SK-N-SH treated with all-trans-retinoic acid at 6 μM for 48 hours (cell line): Measurements from ENCODE around the gene CFAP161.

Source experiments
- ATAC-seq: fragments of 200-7000 bp; cut with Tn5 transposase; 3 replicates; pipeline ENCODE4 v1.9.1; 2020; ENCODE audit warnings: mild to moderate bottlenecking, moderate library complexity
- ARNTL ChIP-seq: fragments of 450-650 bp; formaldehyde crosslinking; IDR thresholded peaks from 2 replicates; pipeline ENCODE4 v1.5.0; 2020; ENCODE audit warnings: low read depth, mild to moderate bottlenecking, moderate library complexity, borderline replicate concordance
- BACH2 ChIP-seq: fragments of 250-450 bp; sonication (Bioruptor Pico); IDR thresholded peaks from 2 replicates; pipeline ENCODE4 v1.9.0; 2021; ENCODE audit warnings: mild to moderate bottlenecking, borderline replicate concordance
- CSDC2 ChIP-seq: fragments of 250-450 bp; sonication (Bioruptor Pico); IDR thresholded peaks from 2 replicates; pipeline ENCODE4 v1.5.0; 2020; ENCODE audit warnings: mild to moderate bottlenecking, moderate library complexity
- ESRRG ChIP-seq: fragments of 250-450 bp; sonication (Bioruptor Pico); IDR thresholded peaks from 2 replicates; pipeline ENCODE4 v1.6.1; 2021; ENCODE audit warnings: mild to moderate bottlenecking
- GLIS3 ChIP-seq: fragments of 250-450 bp; sonication (Bioruptor Pico); IDR thresholded peaks from 2 replicates; pipeline ENCODE4 v1.5.0; 2020; ENCODE audit warnings: mild to moderate bottlenecking, moderate library complexity
- OSR1 ChIP-seq: fragments of 250-450 bp; sonication (Bioruptor Pico); IDR thresholded peaks from 2 replicates; pipeline ENCODE4 v1.8.0; 2022; ENCODE audit warnings: moderate library complexity, mild to moderate bottlenecking, inconsistent platforms
- PPARA ChIP-seq: fragments of 250-450 bp; sonication (Bioruptor Pico); IDR thresholded peaks from 2 replicates; pipeline ENCODE4 v1.5.0; 2020; ENCODE audit warnings: mild to moderate bottlenecking, borderline replicate concordance
- RARB ChIP-seq: fragments of 250-450 bp; sonication (Bioruptor Pico); IDR thresholded peaks from 2 replicates; pipeline ENCODE4 v1.8.0; 2021; ENCODE audit warnings: mild to moderate bottlenecking, moderate library complexity
- SNAI2 ChIP-seq: fragments of 250-450 bp; sonication (Bioruptor Pico); IDR thresholded peaks from 2 replicates; pipeline ENCODE4 v1.5.0; 2020; ENCODE audit warnings: mild to moderate bottlenecking, moderate library complexity
- TCF4 ChIP-seq: fragments of 250-450 bp; sonication (Bioruptor Pico); IDR thresholded peaks from 2 replicates; pipeline ENCODE4 v1.8.0; 2021; ENCODE audit warnings: mild to moderate bottlenecking, moderate library complexity, borderline replicate concordance
- TOX ChIP-seq: fragments of 250-450 bp; sonication (Bioruptor Pico); IDR thresholded peaks from 2 replicates; pipeline ENCODE4 v1.8.0; 2021; ENCODE audit warnings: mild to moderate bottlenecking, moderate library complexity, borderline replicate concordance
- ZC3H10 ChIP-seq: fragments of 250-450 bp; sonication (Bioruptor Pico); IDR thresholded peaks from 2 replicates; pipeline ENCODE4 v1.5.1; 2021; ENCODE audit warnings: mild to moderate bottlenecking, moderate library complexity
- ZFP30 ChIP-seq: fragments of 450-650 bp; formaldehyde crosslinking; IDR thresholded peaks from 2 replicates; pipeline ENCODE4 v1.5.0; 2022; ENCODE audit warnings: mild to moderate bottlenecking, moderate library complexity
- ZNF70 ChIP-seq: fragments of 450-650 bp; formaldehyde crosslinking; IDR thresholded peaks from 2 replicates; pipeline ENCODE4 v1.5.0; 2020; ENCODE audit warnings: mild to moderate bottlenecking, moderate library complexity
- ZNF8 ChIP-seq: fragments of 450-650 bp; formaldehyde crosslinking; IDR thresholded peaks from 2 replicates; pipeline ENCODE4 v1.5.0; 2020; ENCODE audit warnings: mild to moderate bottlenecking, moderate library complexity
- TF ChIP-seq, protein P1 (sequence below): fragments of 250-450 bp; sonication (Bioruptor Pico); IDR thresholded peaks from 2 replicates; pipeline ENCODE4 v1.8.0; 2020; ENCODE audit warnings: mild to moderate bottlenecking, moderate library complexity, borderline replicate concordance
- TF ChIP-seq, protein P2 (sequence below): fragments of 250-450 bp; sonication (Bioruptor Pico); IDR thresholded peaks from 2 replicates; pipeline ENCODE4 v1.5.1; 2021; ENCODE audit warnings: mild to moderate bottlenecking, moderate library complexity
- TF ChIP-seq, protein P3 (sequence below): fragments of 250-450 bp; sonication (Bioruptor Pico); IDR thresholded peaks from 2 replicates; pipeline ENCODE4 v1.5.1; 2020; ENCODE audit warnings: low read depth, mild to moderate bottlenecking, moderate library complexity
- TF ChIP-seq, protein P4 (sequence below): fragments of 250-450 bp; sonication (Bioruptor Pico); IDR thresholded peaks from 2 replicates; pipeline ENCODE4 v1.8.0; 2021; ENCODE audit warnings: low read depth, mild to moderate bottlenecking, moderate library complexity, borderline replicate concordance
- TF ChIP-seq, protein P5 (sequence below): fragments of 250-450 bp; sonication (Bioruptor Pico); IDR thresholded peaks from 2 replicates; pipeline ENCODE4 v1.5.0; 2020; ENCODE audit warnings: mild to moderate bottlenecking, moderate library complexity

CFAP161 gene

DNA sequence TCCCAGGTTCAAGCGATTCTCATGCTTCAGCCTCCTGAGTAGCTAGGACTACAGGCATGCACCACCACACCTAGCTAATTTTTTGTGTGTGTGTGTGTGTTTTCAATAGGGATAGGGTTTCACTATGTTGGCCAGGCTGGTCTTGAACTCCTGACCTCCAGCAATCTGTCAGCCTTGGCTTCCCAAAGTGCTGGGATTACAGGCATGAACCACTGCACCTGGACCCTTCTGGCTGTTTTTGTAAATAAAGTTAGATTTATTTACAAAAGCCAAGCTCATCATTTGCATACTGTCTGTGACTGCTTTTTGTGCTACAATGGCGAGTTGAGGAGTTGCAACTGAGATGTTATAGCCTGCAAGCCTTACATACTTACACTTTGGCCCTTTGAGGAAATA lies 34.1 kb downstream of the CFAP161 start (continued):
- TF ChIP-seq, protein P1, sequence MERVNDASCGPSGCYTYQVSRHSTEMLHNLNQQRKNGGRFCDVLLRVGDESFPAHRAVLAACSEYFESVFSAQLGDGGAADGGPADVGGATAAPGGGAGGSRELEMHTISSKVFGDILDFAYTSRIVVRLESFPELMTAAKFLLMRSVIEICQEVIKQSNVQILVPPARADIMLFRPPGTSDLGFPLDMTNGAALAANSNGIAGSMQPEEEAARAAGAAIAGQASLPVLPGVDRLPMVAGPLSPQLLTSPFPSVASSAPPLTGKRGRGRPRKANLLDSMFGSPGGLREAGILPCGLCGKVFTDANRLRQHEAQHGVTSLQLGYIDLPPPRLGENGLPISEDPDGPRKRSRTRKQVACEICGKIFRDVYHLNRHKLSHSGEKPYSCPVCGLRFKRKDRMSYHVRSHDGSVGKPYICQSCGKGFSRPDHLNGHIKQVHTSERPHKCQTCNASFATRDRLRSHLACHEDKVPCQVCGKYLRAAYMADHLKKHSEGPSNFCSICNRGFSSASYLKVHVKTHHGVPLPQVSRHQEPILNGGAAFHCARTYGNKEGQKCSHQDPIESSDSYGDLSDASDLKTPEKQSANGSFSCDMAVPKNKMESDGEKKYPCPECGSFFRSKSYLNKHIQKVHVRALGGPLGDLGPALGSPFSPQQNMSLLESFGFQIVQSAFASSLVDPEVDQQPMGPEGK (CRISPR knock-in tag): no peak
- TF ChIP-seq, all 23 proteins: peak for 0

DNA sequence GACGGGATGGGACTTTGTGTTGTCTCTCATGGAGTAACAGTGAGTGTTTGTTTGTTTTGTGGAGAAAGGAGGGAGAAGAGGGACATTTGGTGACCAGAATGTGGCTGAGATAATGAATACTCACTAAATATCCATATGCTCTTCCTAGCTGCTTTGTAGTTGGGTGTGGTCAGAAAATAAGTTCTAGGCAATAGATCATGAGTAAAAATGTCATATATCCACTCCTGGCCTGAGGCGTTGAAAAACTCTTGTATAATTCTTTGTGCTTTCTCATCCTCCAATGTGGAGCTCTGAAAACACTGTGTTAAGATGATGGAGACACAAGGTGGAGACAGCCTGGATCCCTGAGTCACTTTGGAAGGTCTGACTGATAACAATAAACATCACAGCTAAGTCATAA lies 34.6 kb downstream of the CFAP161 start:
- TF ChIP-seq ZNF70 (CRISPR knock-in tag) (no peak), GLIS3 (CRISPR knock-in tag) (no peak), BACH2 (no peak), CSDC2 (CRISPR knock-in tag) (no peak), RARB (CRISPR knock-in tag) (no peak), ZNF8 (CRISPR knock-in tag) (no peak), SNAI2 (CRISPR knock-in tag) (no peak), ZC3H10 (CRISPR knock-in tag) (no peak), TOX (no peak), ARNTL (no peak), ESRRG (CRISPR knock-in tag) (no peak), TCF4 (CRISPR knock-in tag) (no peak), OSR1 (CRISPR knock-in tag) (no peak), PPARA (CRISPR knock-in tag) (no peak), ZFP30 (CRISPR knock-in tag) (no peak)
- TF ChIP-seq, protein P2, sequence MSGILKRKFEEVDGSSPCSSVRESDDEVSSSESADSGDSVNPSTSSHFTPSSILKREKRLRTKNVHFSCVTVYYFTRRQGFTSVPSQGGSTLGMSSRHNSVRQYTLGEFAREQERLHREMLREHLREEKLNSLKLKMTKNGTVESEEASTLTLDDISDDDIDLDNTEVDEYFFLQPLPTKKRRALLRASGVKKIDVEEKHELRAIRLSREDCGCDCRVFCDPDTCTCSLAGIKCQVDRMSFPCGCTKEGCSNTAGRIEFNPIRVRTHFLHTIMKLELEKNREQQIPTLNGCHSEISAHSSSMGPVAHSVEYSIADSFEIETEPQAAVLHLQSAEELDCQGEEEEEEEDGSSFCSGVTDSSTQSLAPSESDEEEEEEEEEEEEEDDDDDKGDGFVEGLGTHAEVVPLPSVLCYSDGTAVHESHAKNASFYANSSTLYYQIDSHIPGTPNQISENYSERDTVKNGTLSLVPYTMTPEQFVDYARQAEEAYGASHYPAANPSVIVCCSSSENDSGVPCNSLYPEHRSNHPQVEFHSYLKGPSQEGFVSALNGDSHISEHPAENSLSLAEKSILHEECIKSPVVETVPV (CRISPR knock-in tag): no peak
- TF ChIP-seq, protein P3, sequence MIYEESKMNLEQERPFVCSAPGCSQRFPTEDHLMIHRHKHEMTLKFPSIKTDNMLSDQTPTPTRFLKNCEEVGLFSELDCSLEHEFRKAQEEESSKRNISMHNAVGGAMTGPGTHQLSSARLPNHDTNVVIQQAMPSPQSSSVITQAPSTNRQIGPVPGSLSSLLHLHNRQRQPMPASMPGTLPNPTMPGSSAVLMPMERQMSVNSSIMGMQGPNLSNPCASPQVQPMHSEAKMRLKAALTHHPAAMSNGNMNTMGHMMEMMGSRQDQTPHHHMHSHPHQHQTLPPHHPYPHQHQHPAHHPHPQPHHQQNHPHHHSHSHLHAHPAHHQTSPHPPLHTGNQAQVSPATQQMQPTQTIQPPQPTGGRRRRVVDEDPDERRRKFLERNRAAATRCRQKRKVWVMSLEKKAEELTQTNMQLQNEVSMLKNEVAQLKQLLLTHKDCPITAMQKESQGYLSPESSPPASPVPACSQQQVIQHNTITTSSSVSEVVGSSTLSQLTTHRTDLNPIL (CRISPR knock-in tag): no peak
- TF ChIP-seq, protein P4, sequence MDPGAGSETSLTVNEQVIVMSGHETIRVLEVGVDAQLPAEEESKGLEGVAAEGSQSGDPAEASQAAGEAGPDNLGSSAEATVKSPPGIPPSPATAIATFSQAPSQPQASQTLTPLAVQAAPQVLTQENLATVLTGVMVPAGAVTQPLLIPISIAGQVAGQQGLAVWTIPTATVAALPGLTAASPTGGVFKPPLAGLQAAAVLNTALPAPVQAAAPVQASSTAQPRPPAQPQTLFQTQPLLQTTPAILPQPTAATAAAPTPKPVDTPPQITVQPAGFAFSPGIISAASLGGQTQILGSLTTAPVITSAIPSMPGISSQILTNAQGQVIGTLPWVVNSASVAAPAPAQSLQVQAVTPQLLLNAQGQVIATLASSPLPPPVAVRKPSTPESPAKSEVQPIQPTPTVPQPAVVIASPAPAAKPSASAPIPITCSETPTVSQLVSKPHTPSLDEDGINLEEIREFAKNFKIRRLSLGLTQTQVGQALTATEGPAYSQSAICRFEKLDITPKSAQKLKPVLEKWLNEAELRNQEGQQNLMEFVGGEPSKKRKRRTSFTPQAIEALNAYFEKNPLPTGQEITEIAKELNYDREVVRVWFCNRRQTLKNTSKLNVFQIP: no peak
- TF ChIP-seq, protein P5, sequence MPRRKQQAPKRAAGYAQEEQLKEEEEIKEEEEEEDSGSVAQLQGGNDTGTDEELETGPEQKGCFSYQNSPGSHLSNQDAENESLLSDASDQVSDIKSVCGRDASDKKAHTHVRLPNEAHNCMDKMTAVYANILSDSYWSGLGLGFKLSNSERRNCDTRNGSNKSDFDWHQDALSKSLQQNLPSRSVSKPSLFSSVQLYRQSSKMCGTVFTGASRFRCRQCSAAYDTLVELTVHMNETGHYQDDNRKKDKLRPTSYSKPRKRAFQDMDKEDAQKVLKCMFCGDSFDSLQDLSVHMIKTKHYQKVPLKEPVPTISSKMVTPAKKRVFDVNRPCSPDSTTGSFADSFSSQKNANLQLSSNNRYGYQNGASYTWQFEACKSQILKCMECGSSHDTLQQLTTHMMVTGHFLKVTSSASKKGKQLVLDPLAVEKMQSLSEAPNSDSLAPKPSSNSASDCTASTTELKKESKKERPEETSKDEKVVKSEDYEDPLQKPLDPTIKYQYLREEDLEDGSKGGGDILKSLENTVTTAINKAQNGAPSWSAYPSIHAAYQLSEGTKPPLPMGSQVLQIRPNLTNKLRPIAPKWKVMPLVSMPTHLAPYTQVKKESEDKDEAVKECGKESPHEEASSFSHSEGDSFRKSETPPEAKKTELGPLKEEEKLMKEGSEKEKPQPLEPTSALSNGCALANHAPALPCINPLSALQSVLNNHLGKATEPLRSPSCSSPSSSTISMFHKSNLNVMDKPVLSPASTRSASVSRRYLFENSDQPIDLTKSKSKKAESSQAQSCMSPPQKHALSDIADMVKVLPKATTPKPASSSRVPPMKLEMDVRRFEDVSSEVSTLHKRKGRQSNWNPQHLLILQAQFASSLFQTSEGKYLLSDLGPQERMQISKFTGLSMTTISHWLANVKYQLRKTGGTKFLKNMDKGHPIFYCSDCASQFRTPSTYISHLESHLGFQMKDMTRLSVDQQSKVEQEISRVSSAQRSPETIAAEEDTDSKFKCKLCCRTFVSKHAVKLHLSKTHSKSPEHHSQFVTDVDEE (CRISPR knock-in tag): no peak
- TF ChIP-seq, protein P1 (CRISPR knock-in tag): no peak
- TF ChIP-seq, all 23 proteins: peak for 0
- ATAC-seq: no peak

DNA sequence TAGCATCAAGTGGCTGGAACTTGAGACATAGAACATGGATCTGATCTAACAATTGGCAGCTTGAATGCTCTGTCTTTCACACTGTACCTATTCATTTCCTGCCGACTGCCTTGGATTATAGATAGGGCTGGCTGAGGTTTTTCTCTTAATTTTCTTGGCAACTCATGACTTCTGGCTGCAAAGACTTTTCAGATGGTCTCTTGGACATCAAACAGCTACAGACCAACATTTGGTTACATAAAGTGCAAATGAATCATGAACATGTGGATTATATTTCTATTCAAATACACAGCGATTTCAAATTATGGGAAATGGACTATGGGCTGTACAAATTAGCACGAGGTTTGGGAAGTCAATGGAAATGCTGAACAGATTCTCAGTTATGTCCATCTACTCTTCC lies 36.4 kb downstream of the CFAP161 start:
- no peak for ATAC-seq
- TF ChIP-seq ESRRG (CRISPR knock-in tag) (no peak), ZNF70 (CRISPR knock-in tag) (no peak), GLIS3 (CRISPR knock-in tag) (no peak), ZNF8 (CRISPR knock-in tag) (no peak), PPARA (CRISPR knock-in tag) (no peak), OSR1 (CRISPR knock-in tag) (no peak)
- TF ChIP-seq, protein P3 (CRISPR knock-in tag): no peak
- TF ChIP-seq, protein P2 (CRISPR knock-in tag): no peak
- TF ChIP-seq, protein P5 (CRISPR knock-in tag): no peak
